Kidney (tissue), 14 donors: ENCODE measurements around the gene SMARCD1. TPM values are rescaled to one million over a fixed set of nuclear protein-coding genes. Genes with fewer than 3 reads are reported as not detected.

ENCODE experiments used
- DNase-seq, 5 donors: peaks; one replicate each; pipeline ENCODE4 v3.0.0-alpha.2; 2013 to 2020
- FAIRE-seq: peaks from 2 replicates; lab custom pipeline; 2012; peaks lifted over from hg19 to GRCh38; lab: Jason Lieb, UNC
- H3K27ac ChIP-seq, 2 donors: one replicate each; pipeline ENCODE4 v1.7.0; 2013; ENCODE audit warnings: low read depth in 2 of 2, low read length in 2 of 2, inconsistent platforms in 1 of 2
- H3K27me3 ChIP-seq: one replicate; pipeline ENCODE4 v1.7.1; 2013; ENCODE audit warnings: low read length, inconsistent platforms; ENCODE audit not compliant: control insufficient read depth, insufficient read depth
- H3K36me3 ChIP-seq, 3 donors: one replicate each; pipeline versions ENCODE4 v1.7.0 to v1.7.1; 2013; ENCODE audit warnings: low read length in 3 of 3, control low read depth in 1 of 3, inconsistent platforms in 1 of 3; ENCODE audit not compliant: insufficient read depth in 3 of 3, control insufficient read depth in 2 of 3
- H3K4me1 ChIP-seq, 3 donors: one replicate each; pipeline versions ENCODE4 v1.7.0 to v1.7.1; 2013; ENCODE audit warnings: low read length in 3 of 3, inconsistent platforms in 1 of 3, low read depth in 1 of 3; ENCODE audit not compliant: control insufficient read depth in 2 of 3, insufficient read depth in 2 of 3
- H3K4me3 ChIP-seq, 3 donors: one replicate each; pipeline versions ENCODE4 v1.7.0 to v1.8.1; 2013; ENCODE audit warnings: low read length in 3 of 3, control low read depth in 1 of 3, inconsistent platforms in 1 of 3
- H3K9ac ChIP-seq, 3 donors: one replicate each; pipeline versions ENCODE4 v1.7.0 to v1.7.1; 2013; ENCODE audit warnings: low read length in 3 of 3, control low read depth in 1 of 3, inconsistent platforms in 1 of 3
- H3K9me3 ChIP-seq, 3 donors: one replicate each; pipeline versions ENCODE4 v1.7.0 to v1.7.1; 2013; ENCODE audit warnings: low read length in 3 of 3, control low read depth in 1 of 3, inconsistent platforms in 1 of 3; ENCODE audit not compliant: control insufficient read depth in 2 of 3, insufficient read depth in 1 of 3
- intact Hi-C: fragments of 100-400 bp; cut with DNase I; formaldehyde crosslinking; loops from one replicate; pipeline ENCODE4 v1.11.1; 2022
- polyA plus RNA-seq: library from polyadenylated mRNA; stranded (reverse); fragments of 350-450 nt; fragmentation: Illumina TruSeq; extraction: RNeasy Lipid Tissue Mini Kit (QIAGEN cat#74804); gene quantifications from one replicate; pipeline ENCODE4 v1.2.3, GENCODE V29; 2014; ENCODE audit warnings: low read depth, low replicate concordance; ENCODE audit not compliant: insufficient read depth
- total RNA-seq: library from RNA; stranded (reverse); fragmentation: NEBNext Ultra II Directional; extraction: Animal tissue kit (Norgen Biotek cat#: 25700); gene quantifications from one replicate; pipeline ENCODE4 v1.2.1, GENCODE V29; 2021
- TF ChIP-seq, protein P1 (sequence below): IDR thresholded peaks from 3 replicates; pipeline ENCODE4 v1.5.1; 2012; ENCODE audit warnings: mild to moderate bottlenecking, moderate library complexity, borderline replicate concordance; ENCODE audit not compliant: insufficient read depth; ENCODE audit errors: extremely low read depth
- donor health status: control.
- donor health status: control.
- donor health status: control.
- donor health status: control.
- donor health status: control.
- donor health status: DM: yes; HTN: yes; CAD: no.
- donor health status: Normal renal cell carcinoma (clear cell type).

The SMARCD1 gene
- total and polyA plus RNA-seq, 2 donors from 2014 or later: 21.9 to 51.1 TPM

DNA sequence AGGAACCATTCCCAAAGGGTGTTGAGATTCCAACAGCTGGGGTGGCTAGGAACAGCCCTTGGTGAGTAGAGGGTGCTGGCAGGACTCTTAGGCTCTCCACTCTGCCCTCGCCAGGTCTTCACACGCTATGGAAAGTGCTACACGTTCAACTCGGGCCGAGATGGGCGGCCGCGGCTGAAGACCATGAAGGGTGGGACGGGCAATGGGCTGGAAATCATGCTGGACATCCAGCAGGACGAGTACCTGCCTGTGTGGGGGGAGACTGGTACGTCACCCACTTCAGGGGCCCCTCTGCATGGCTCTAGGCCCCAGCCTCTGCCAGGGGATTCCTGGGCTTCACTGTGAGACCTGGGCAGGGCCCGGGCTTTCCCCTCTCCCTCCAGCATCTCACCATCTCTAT is 8.0 kb upstream of the SMARCD1 start:
- no peaks in the 10 kb centered on the region for H3K36me3 ChIP-seq
- no peak overlapping the region for H3K4me3 ChIP-seq
- peaks cover 0 to 2% (median 0%) of the 10 kb centered on the region in 3 donors for H3K4me1 ChIP-seq
- no peaks in the 10 kb centered on the region for H3K27me3 ChIP-seq
- no peaks in the 10 kb centered on the region for H3K9me3 ChIP-seq
- no peak overlapping the region for H3K9ac ChIP-seq
- intact Hi-C loops: loop anchor here (10.0 kb wide), 1 partner anchor 98 kb away; no protein-coding TSS in a partner anchor
- H3K27ac ChIP-seq: no peak overlapping the region
- FAIRE-seq (no peak), DNase-seq (peak in 1 of 5 donors; percentile 58)
- TF ChIP-seq, protein P1, sequence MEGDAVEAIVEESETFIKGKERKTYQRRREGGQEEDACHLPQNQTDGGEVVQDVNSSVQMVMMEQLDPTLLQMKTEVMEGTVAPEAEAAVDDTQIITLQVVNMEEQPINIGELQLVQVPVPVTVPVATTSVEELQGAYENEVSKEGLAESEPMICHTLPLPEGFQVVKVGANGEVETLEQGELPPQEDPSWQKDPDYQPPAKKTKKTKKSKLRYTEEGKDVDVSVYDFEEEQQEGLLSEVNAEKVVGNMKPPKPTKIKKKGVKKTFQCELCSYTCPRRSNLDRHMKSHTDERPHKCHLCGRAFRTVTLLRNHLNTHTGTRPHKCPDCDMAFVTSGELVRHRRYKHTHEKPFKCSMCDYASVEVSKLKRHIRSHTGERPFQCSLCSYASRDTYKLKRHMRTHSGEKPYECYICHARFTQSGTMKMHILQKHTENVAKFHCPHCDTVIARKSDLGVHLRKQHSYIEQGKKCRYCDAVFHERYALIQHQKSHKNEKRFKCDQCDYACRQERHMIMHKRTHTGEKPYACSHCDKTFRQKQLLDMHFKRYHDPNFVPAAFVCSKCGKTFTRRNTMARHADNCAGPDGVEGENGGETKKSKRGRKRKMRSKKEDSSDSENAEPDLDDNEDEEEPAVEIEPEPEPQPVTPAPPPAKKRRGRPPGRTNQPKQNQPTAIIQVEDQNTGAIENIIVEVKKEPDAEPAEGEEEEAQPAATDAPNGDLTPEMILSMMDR: no peak

DNA sequence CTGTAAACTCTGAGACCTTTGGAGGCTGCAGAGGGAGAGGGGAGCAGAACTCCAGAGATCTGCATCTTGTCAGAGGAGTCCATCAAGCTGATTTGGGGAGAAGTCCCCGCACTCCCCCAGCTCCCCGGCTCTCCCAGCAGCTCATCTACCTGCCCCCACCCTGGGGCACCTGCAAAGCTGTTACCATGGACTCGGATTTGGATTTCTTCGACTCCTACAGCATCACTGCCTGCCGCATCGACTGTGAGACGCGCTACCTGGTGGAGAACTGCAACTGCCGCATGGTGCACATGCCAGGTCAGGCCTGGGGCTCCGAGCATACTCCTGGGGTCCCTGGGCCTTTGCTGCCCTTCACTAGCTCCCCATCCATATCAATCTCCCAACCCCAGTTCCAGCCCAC is 6.9 kb upstream of the SMARCD1 start:
- Histone ChIP-seq H3K9me3 (no peaks in the 10 kb centered on the region), H3K4me3 (no peak overlapping the region), H3K9ac (no peak overlapping the region), H3K36me3 (no peaks in the 10 kb centered on the region), H3K4me1 (peaks cover 0 to 2% (median 0%) of the 10 kb centered on the region in 3 donors), H3K27me3 (no peaks in the 10 kb centered on the region), H3K27ac (no peak overlapping the region)
- TF ChIP-seq, protein P1: no peak
- peak in 1 of 5 donors; percentile 45 for DNase-seq
- intact Hi-C loops: loop anchor here (10.0 kb wide), 1 partner anchor 97 kb away; no protein-coding TSS in a partner anchor
- FAIRE-seq: no peak

DNA sequence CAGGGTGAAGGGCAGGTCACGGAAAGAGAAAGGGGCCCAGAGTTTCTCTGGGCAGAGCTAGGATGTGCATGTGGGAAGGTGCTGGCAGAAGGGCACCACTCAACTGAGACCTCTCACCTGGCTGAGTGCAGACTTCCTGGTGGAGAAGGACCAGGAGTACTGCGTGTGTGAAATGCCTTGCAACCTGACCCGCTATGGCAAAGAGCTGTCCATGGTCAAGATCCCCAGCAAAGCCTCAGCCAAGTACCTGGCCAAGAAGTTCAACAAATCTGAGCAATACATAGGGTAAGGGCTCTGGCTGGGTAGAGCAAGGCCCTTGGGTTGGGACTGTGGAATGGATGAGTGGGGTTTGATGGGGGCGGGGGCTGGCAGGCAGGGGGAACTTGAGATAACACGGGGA is 5.4 kb upstream of the SMARCD1 start:
- Histone ChIP-seq H3K9ac (no peak overlapping the region), H3K36me3 (no peaks in the 10 kb centered on the region), H3K27ac (no peak overlapping the region), H3K27me3 (no peaks in the 10 kb centered on the region), H3K9me3 (no peaks in the 10 kb centered on the region), H3K4me3 (no peak overlapping the region), H3K4me1 (peaks cover 0 to 5% (median 0%) of the 10 kb centered on the region in 3 donors)
- intact Hi-C loops: loop anchor here (10.0 kb wide), 1 partner anchor 95 kb away; no protein-coding TSS in a partner anchor
- TF ChIP-seq, protein P1: no peak
- FAIRE-seq (no peak), DNase-seq (peak in 1 of 5 donors; percentile 35)
